Embryonic facial prominence (tissue), 1 donor: ENCODE data around the gene MEX3B.

Experiments used
- DNase-seq: peaks from one replicate; pipeline ENCODE4 v3.0.0-alpha.2; 2016; ENCODE audit errors: extremely low spot score

MEX3B gene

GRCh38 chr15:82045892-82046665, at the start of gene MEX3B:
Gene MEX3B (minus strand): TSS chr15:82046018. CDS start chr15:82045705, 313 bp downstream.
- peak; percentile 97 for DNase-seq

- no peak for DNase-seq
Measured at GRCh38 chr15:82093774-82094211, 48.0 kb upstream of the MEX3B start.

- DNase-seq: no peak
Measured at GRCh38 chr15:82093325-82093724, 47.5 kb upstream of the MEX3B start.

- no peak for DNase-seq
Measured at GRCh38 chr15:82091636-82092140, 45.9 kb upstream of the MEX3B start.

- DNase-seq: no peak
Measured at GRCh38 chr15:82086243-82086995, 40.6 kb upstream of the MEX3B start.

- DNase-seq: no peak
Measured at GRCh38 chr15:82081914-82082762, 36.3 kb upstream of the MEX3B start.

- DNase-seq: no peak
Measured at GRCh38 chr15:82080774-82081173, 35.0 kb upstream of the MEX3B start.

GRCh38 chr15:82079736-82080135, 33.9 kb upstream of the MEX3B start:
- DNase-seq: no peak

- DNase-seq: no peak
Measured at GRCh38 chr15:82074610-82075009, 28.8 kb upstream of the MEX3B start.

GRCh38 chr15:82072926-82073537, 27.2 kb upstream of the MEX3B start:
- no peak for DNase-seq

GRCh38 chr15:82066455-82066854, 20.6 kb upstream of the MEX3B start:
- no peak for DNase-seq

GRCh38 chr15:82064824-82065223, 19.0 kb upstream of the MEX3B start:
- DNase-seq: no peak

GRCh38 chr15:82062479-82063454, 16.9 kb upstream of the MEX3B start:
- DNase-seq: no peak

GRCh38 chr15:82060817-82061216, 15.0 kb upstream of the MEX3B start:
- no peak for DNase-seq

- no peak for DNase-seq
Measured at GRCh38 chr15:82058517-82059204, 12.8 kb upstream of the MEX3B start.

GRCh38 chr15:82058026-82058425, 12.2 kb upstream of the MEX3B start:
- DNase-seq: no peak

GRCh38 chr15:82056958-82057823, 11.4 kb upstream of the MEX3B start:
- no peak for DNase-seq

- no peak for DNase-seq
Measured at GRCh38 chr15:82052751-82053150, 6.9 kb upstream of the MEX3B start.

GRCh38 chr15:82051664-82052063, 5.8 kb upstream of the MEX3B start:
- no peak for DNase-seq
